ENCODE data around the gene CDYL. TPM values are rescaled to one million over a fixed set of nuclear protein-coding genes. Genes with fewer than 3 reads are reported as not detected.
A peak's percentile ranks its signal among the peaks of the same experiment; 100 is the strongest.

Gene CDYL
- total and polyA plus RNA-seq, 2 experiments from 2014 or later, result 38.0 to 60.8 TPM

DNA sequence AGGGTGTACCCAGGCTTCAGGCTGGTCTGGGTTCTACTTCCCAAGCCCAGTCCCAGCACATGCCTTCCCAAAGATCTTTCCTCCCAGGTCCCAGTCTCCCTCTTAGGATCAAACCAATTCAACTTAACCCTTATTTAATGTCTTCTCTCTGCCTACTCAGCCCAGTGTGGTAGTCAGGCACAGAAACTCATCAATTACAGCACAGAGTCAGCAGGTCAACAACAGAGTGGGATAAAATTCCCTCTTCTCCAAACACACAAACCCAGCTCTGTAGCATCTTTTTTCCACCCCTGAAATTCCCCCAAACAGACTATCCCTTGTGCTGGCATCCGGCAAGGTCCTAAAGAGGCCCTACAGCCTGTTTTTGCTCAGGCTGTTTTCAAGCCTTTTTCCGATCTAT is 47.3 kb upstream of the CDYL start:
- peaks cover 14% of the 10 kb centered on the region for H3K4me1 ChIP-seq (ENCODE audit: low read depth)
- TF ChIP-seq, protein P1, sequence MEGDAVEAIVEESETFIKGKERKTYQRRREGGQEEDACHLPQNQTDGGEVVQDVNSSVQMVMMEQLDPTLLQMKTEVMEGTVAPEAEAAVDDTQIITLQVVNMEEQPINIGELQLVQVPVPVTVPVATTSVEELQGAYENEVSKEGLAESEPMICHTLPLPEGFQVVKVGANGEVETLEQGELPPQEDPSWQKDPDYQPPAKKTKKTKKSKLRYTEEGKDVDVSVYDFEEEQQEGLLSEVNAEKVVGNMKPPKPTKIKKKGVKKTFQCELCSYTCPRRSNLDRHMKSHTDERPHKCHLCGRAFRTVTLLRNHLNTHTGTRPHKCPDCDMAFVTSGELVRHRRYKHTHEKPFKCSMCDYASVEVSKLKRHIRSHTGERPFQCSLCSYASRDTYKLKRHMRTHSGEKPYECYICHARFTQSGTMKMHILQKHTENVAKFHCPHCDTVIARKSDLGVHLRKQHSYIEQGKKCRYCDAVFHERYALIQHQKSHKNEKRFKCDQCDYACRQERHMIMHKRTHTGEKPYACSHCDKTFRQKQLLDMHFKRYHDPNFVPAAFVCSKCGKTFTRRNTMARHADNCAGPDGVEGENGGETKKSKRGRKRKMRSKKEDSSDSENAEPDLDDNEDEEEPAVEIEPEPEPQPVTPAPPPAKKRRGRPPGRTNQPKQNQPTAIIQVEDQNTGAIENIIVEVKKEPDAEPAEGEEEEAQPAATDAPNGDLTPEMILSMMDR (IDR thresholded peaks at IDR 0.05; ENCODE audit: low read depth, low read length), result no peak
- no peak for DNase-seq (ENCODE audit: low read depth in 1 of 2, low spot score in 1 of 2)

GRCh38 chr6:4731996-4732395 is 44.2 kb upstream of the CDYL start:
- TF ChIP-seq, protein P1 (IDR thresholded peaks at IDR 0.05; ENCODE audit: low read depth, low read length), result no peak
- no peak for DNase-seq (ENCODE audit: low read depth in 1 of 2, low spot score in 1 of 2)
- no peaks in the 10 kb centered on the region for H3K27me3 ChIP-seq
- H3K27ac ChIP-seq, result no peak overlapping the region
- H3K9me3 ChIP-seq (ENCODE audit: low read depth), result no peaks in the 10 kb centered on the region
- H3K4me1 ChIP-seq (ENCODE audit: low read depth), result peaks cover 14% of the 10 kb centered on the region
- no peaks in the 10 kb centered on the region for H3K36me3 ChIP-seq
- H3K4me3 ChIP-seq, result no peak overlapping the region

More for the DNA sequence above, 47.3 kb upstream of the CDYL start:
- Histone ChIP-seq H3K36me3 (no peaks in the 10 kb centered on the region), H3K27ac (no peak overlapping the region), H3K9me3 (ENCODE audit: low read depth) (no peaks in the 10 kb centered on the region), H3K27me3 (no peaks in the 10 kb centered on the region), H3K4me3 (no peak overlapping the region)

GRCh38 chr6:4732691-4733315 is 43.4 kb upstream of the CDYL start:
- H3K27me3 ChIP-seq, result no peaks in the 10 kb centered on the region
- peaks cover 7% of the 10 kb centered on the region for H3K4me1 ChIP-seq (ENCODE audit: low read depth)
- no peak overlapping the region for H3K27ac ChIP-seq
- no peak overlapping the region for H3K4me3 ChIP-seq
- TF ChIP-seq, protein P1 (IDR thresholded peaks at IDR 0.05; ENCODE audit: low read depth, low read length), result no peak
- H3K36me3 ChIP-seq, result no peaks in the 10 kb centered on the region
- peak; percentile 61 to 87 for DNase-seq (ENCODE audit: low read depth in 1 of 2, low spot score in 1 of 2)
- H3K9me3 ChIP-seq (ENCODE audit: low read depth), result no peaks in the 10 kb centered on the region

GRCh38 chr6:4736371-4736873 is 39.8 kb upstream of the CDYL start:
- no peaks in the 10 kb centered on the region for H3K36me3 ChIP-seq
- H3K27me3 ChIP-seq, result no peaks in the 10 kb centered on the region
- TF ChIP-seq, protein P1 (IDR thresholded peaks at IDR 0.05; ENCODE audit: low read depth, low read length), result no peak
- DNase-seq (ENCODE audit: low read depth in 1 of 2, low spot score in 1 of 2), result no peak
- peaks cover 2% of the 10 kb centered on the region for H3K4me1 ChIP-seq (ENCODE audit: low read depth)
- H3K9me3 ChIP-seq (ENCODE audit: low read depth), result no peaks in the 10 kb centered on the region
- no peak overlapping the region for H3K27ac ChIP-seq
- no peak overlapping the region for H3K4me3 ChIP-seq

- Histone ChIP-seq H3K4me3 (no peak overlapping the region), H3K4me1 (ENCODE audit: low read depth) (no peaks in the 10 kb centered on the region), H3K36me3 (no peaks in the 10 kb centered on the region), H3K27me3 (no peaks in the 10 kb centered on the region), H3K27ac (no peak overlapping the region), H3K9me3 (ENCODE audit: low read depth) (no peaks in the 10 kb centered on the region)
- DNase-seq (ENCODE audit: low read depth in 1 of 2, low spot score in 1 of 2), result no peak
- TF ChIP-seq, protein P1 (IDR thresholded peaks at IDR 0.05; ENCODE audit: low read depth, low read length), result no peak
Observed at GRCh38 chr6:4740032-4740431, 36.2 kb upstream of the CDYL start.

Data from cardiac muscle cell (in vitro differentiated cells and primary cell).